SK-N-SH (cell line): ENCODE data around the gene KIF18B. TPM values are rescaled to one million over a fixed set of nuclear protein-coding genes. Genes with fewer than 3 reads are reported as not detected.

Experiments
- CTCF ChIA-PET: fragments of 300-600, 350-600 bp; formaldehyde crosslinking; extraction: SDS; loops from one replicate; lab custom pipeline; 2021; lab: Yijun Ruan, JAX
- POLR2A ChIA-PET: fragments of 350-600 bp; sonication (Branson Sonifier 250); formaldehyde crosslinking; extraction: SDS; loops from one replicate; lab custom pipeline; 2020; ENCODE audit warnings: antibody characterized with exemption, inconsistent platforms; lab: Yijun Ruan, JAX
- DNase-seq: peaks from one replicate; pipeline ENCODE4 v3.0.0; 2012
- H2AFZ ChIP-seq: fragments of 200-600 bp; sonication (generic); 2 replicates; pipeline ENCODE4 v1.8.1; 2016; ENCODE audit warnings: antibody characterized with exemption, mild to moderate bottlenecking, low read depth
- H3F3A ChIP-seq: fragments of 200-600 bp; sonication (generic); replicated peaks from 2 replicates; pipeline ENCODE3; 2016; ENCODE audit warnings: antibody characterized with exemption, mild to moderate bottlenecking; ENCODE audit not compliant: insufficient read depth
- H3K27ac ChIP-seq, 2 experiments: fragments of 200-500 bp in 1 of 2; fragments of 200-600 bp in 1 of 2; sonication (Bioruptor generic) in 1 of 2; sonication (generic), shearing (Covaris generic) in 1 of 2; 2 replicates each; pipeline versions ENCODE4 v1.5.1 to v1.6.1; 2014 to 2016; ENCODE audit warnings: low read depth in 2 of 2, inconsistent platforms in 1 of 2, low read length in 1 of 2, mild to moderate bottlenecking in 1 of 2, mixed read lengths in 1 of 2
- H3K27me3 ChIP-seq: fragments of 200-600 bp; sonication (generic), shearing (Covaris generic); 2 replicates; pipeline ENCODE4 v1.6.1; 2016; ENCODE audit warnings: mixed run types; ENCODE audit not compliant: insufficient read depth
- H3K36me3 ChIP-seq, 2 experiments: fragments of 200-500 bp in 1 of 2; fragments of 200-600 bp in 1 of 2; sonication (Bioruptor generic) in 1 of 2; sonication (generic) in 1 of 2; replicated peaks in 1 of 2; 2 replicates each; pipeline versions ENCODE3 to v1.5.1; 2014 to 2016; ENCODE audit warnings: low read length in 1 of 2, mild to moderate bottlenecking in 1 of 2; ENCODE audit not compliant: insufficient read depth in 2 of 2, control insufficient read depth in 1 of 2
- H3K4me1 ChIP-seq, 2 experiments: fragments of 200-500 bp in 1 of 2; fragments of 200-600 bp in 1 of 2; sonication (Bioruptor generic) in 1 of 2; sonication (generic), shearing (Covaris generic) in 1 of 2; 2 replicates each; pipeline versions ENCODE4 v1.5.1 to v1.6.1; 2014 to 2016; ENCODE audit warnings: low read depth in 1 of 2, low read length in 1 of 2, mixed run types in 1 of 2; ENCODE audit not compliant: insufficient read depth in 2 of 2, control insufficient read depth in 1 of 2
- H3K4me2 ChIP-seq: fragments of 200-600 bp; sonication (generic), shearing (Covaris generic); 2 replicates; pipeline ENCODE4 v1.6.1; 2017; ENCODE audit warnings: mixed run types
- H3K4me3 ChIP-seq, 2 experiments: fragments of 200-500 bp in 1 of 2; fragments of 200-600 bp in 1 of 2; sonication (Bioruptor generic) in 1 of 2; sonication (generic), shearing (Covaris generic) in 1 of 2; 2 replicates each; pipeline versions ENCODE4 v1.5.1 to v1.8.1; 2014 to 2016; ENCODE audit warnings: low read depth in 2 of 2, inconsistent platforms in 1 of 2, low read length in 1 of 2, mild to moderate bottlenecking in 1 of 2, mixed read lengths in 1 of 2, moderate library complexity in 1 of 2
- H3K79me2 ChIP-seq: fragments of 200-600 bp; sonication (generic); 2 replicates; pipeline ENCODE4 v1.8.1; 2017; ENCODE audit warnings: mild to moderate bottlenecking; ENCODE audit not compliant: insufficient read depth
- H3K9ac ChIP-seq: fragments of 200-600 bp; sonication (generic); 2 replicates; pipeline ENCODE4 v1.6.1; 2017; ENCODE audit warnings: mixed run types
- H3K9me2 ChIP-seq: fragments of 200-600 bp; sonication (generic); 2 replicates; pipeline ENCODE4 v1.6.1; 2017; ENCODE audit warnings: mixed run types
- H3K9me3 ChIP-seq: fragments of 200-600 bp; sonication (generic); 2 replicates; pipeline ENCODE4 v1.6.1; 2017; ENCODE audit warnings: mixed run types, mild to moderate bottlenecking, moderate library complexity
- H4K20me1 ChIP-seq: fragments of 200-600 bp; sonication (generic); 2 replicates; pipeline ENCODE4 v1.6.1; 2017; ENCODE audit warnings: mild to moderate bottlenecking, mixed run types; ENCODE audit not compliant: insufficient read depth
- CHD2 ChIP-seq: fragments of 150-350 bp; IDR thresholded peaks from 2 replicates; pipeline ENCODE4 v1.6.1; 2018; ENCODE audit warnings: low read length; ENCODE audit not compliant: partially characterized antibody
- CTCF ChIP-seq: fragments of 200-600 bp; sonication (generic); IDR thresholded peaks from 2 replicates; pipeline ENCODE4 v1.6.1; 2017; ENCODE audit warnings: antibody characterized with exemption, mild to moderate bottlenecking, moderate library complexity
- EP300 ChIP-seq, 2 experiments: IDR thresholded peaks; 2 replicates each; pipeline versions ENCODE4 v1.4.0 to v1.6.1; 2012; ENCODE audit warnings: borderline replicate concordance in 1 of 2, low read depth in 1 of 2, low read length in 1 of 2
- FOXJ3 ChIP-seq: sonication (generic); formaldehyde crosslinking; IDR thresholded peaks from 2 replicates; pipeline ENCODE4 v1.5.1; 2020; ENCODE audit warnings: mild to moderate bottlenecking, missing genetic modification reagents
- MAX ChIP-seq: IDR thresholded peaks from 2 replicates; pipeline ENCODE4 v1.4.0; 2012; ENCODE audit warnings: low read depth
- MEF2A ChIP-seq: IDR thresholded peaks from 2 replicates; pipeline ENCODE4 v1.4.0; 2012; ENCODE audit warnings: low read depth, borderline replicate concordance
- MXI1 ChIP-seq: IDR thresholded peaks from 2 replicates; pipeline ENCODE4 v1.6.1; 2012; ENCODE audit warnings: mild to moderate bottlenecking, low read depth, low read length, improper control_type of control experiment
- RXRA ChIP-seq: IDR thresholded peaks from 2 replicates; pipeline ENCODE4 v1.4.0; 2012; ENCODE audit warnings: low read depth, mild to moderate bottlenecking, borderline replicate concordance
- USF1 ChIP-seq: IDR thresholded peaks from 2 replicates; pipeline ENCODE4 v1.4.0; 2012; ENCODE audit warnings: low read depth, borderline replicate concordance
- YY1 ChIP-seq: IDR thresholded peaks from 2 replicates; pipeline ENCODE4 v1.4.0; 2012; ENCODE audit warnings: low read depth, mild to moderate bottlenecking
- ZBTB33 ChIP-seq: IDR thresholded peaks from 2 replicates; pipeline ENCODE4 v1.4.0; 2012; ENCODE audit warnings: low read depth, borderline replicate concordance
- WGBS: methylation state at CpG from one replicate; pipeline ENCODE4 v1.1.6; 2017; ENCODE audit warnings: low lambda C conversion rate; 5-methylcytosine and 5-hydroxymethylcytosine counted together
- polyA plus RNA-seq, 3 experiments: library from polyadenylated mRNA; depleted of rRNA; stranded (reverse); fragments of >200 nt; gene quantifications; 2 replicates each; pipeline ENCODE4 v1.2.3, GENCODE V29; 2012

The KIF18B gene
- polyA plus RNA-seq, 1 of the 3 experiments (the other 2 are of a cell fraction) = 14.7 TPM

- H3K27ac ChIP-seq = no peak within 1 kb of the TSS
- TF ChIP-seq MXI1 (0 out of 2 replicates have a peak, but pooled peaks have one; percentile 30), EP300 (IDR thresholded peaks at IDR 0.05; ENCODE audit: borderline replicate concordance in 1 of 2, low read depth in 1 of 2, low read length in 1 of 2) (no peak), CHD2 (no peak), ZBTB33 (no peak), MEF2A (no peak), USF1 (no peak), RXRA (no peak), MAX (peak; percentile 83), YY1 (no peak), CTCF (peak; percentile 14; the same call in 1 of the 2 replicates), FOXJ3 (CRISPR knock-in tag) (no peak)
- H3F3A ChIP-seq = peaks cover 10% of the 10 kb centered on the region
- ChIA-PET CTCF (interaction anchor here (0.7 to 3.2 kb wide), 12 partner anchors 9 to 406 kb away, joined by 3 to 33 read pairs (median 6); no protein-coding TSS in a partner anchor), POLR2A (interaction anchor here (1.1 to 1.2 kb wide), 2 partner anchors 47 to 63 kb away, joined by 3 to 4 read pairs; no protein-coding TSS in a partner anchor)
- peaks cover 8% of the 10 kb centered on the region; the same call in 1 of the 2 replicates for H3K27me3 ChIP-seq
- peaks cover 0 to 25% of the 10 kb centered on the region in 2 experiments; a peak in 1 of 4 replicates for H3K4me1 ChIP-seq
- no peak within 1 kb of the TSS for H3K9ac ChIP-seq
- no peaks in the 10 kb centered on the region for H3K9me2 ChIP-seq
- 20% methylated on average over 48 of the region's 81 CpGs for WGBS
- no peaks in the 10 kb centered on the region for H3K79me2 ChIP-seq
- no peaks in the 10 kb centered on the region for H4K20me1 ChIP-seq
- H3K4me2 ChIP-seq = peak within 1 kb of the TSS; percentile 79; the same call in 1 of the 2 replicates
- peak; percentile 100 for DNase-seq
- no peaks in the 10 kb centered on the region for H3K9me3 ChIP-seq
- no peaks in the 10 kb centered on the region for H3K36me3 ChIP-seq
- peak within 1 kb of the TSS; percentile 94 for H2AFZ ChIP-seq
- H3K4me3 ChIP-seq = peak within 1 kb of the TSS; percentile 36 to 57
These were observed 20.9 kb upstream of the KIF18B start, which contains the start of gene C1QL1 for GRCh38 chr17:44968225-44969143. Gene C1QL1, minus strand, starts transcription at chr17:44968303. Its CDS starts 255 bp downstream, at chr17:44968048.
